LNCaP clone FGC (cell line): ENCODE data around the gene FBLIM1.

ENCODE experiments used
- DNase-seq: peaks from one replicate; pipeline ENCODE4 v3.0.0-alpha.2; 2011; ENCODE audit warnings: low read depth
- H3K4me3 ChIP-seq: 2 replicates; pipeline ENCODE4 v1.5.1; 2011; ENCODE audit warnings: mild to moderate bottlenecking, low read depth, low read length, control low read depth
- TF ChIP-seq, protein P1 (sequence below): IDR thresholded peaks from 2 replicates; pipeline ENCODE4 v1.5.1; 2012; ENCODE audit warnings: mild to moderate bottlenecking; ENCODE audit not compliant: control insufficient read depth, insufficient read depth; ENCODE audit errors: extremely low read depth

FBLIM1 gene

DNA sequence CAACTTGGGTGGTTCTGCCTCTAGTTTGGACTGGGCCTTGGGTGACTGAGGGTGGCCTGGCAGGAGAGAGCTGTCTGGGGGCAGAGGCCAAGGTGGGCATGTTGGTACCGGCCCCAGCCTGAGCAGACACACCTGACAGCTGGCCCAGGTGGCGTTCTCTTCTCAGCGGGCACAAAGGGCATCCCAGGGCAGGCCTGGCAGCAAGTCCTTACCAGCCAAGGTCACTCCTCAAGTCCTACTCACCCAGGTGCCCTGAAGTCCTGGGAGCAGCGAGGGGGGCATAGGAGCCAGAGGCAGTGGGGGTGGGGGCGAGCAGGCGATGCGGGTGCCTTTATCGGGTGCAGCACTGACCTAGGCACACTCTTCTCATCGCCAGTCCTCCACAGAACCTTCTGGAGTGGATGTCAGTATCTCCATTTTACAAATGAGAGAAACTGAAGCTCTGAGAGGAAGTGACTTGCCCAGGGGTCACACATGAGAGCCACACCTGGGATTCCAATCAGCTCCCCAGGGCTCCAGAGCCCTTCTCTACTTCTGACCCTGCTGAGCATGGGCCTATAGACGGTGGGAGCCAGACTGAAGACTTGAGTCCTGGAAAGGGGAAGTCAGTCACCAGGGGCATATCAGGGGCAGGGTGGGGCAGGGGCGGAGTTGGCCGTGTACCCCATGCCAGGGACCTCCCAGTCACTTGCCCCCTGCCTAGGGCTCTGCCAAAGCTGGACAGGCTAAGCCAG is 23.1 kb upstream of the FBLIM1 start:
- no peak for DNase-seq

DNA sequence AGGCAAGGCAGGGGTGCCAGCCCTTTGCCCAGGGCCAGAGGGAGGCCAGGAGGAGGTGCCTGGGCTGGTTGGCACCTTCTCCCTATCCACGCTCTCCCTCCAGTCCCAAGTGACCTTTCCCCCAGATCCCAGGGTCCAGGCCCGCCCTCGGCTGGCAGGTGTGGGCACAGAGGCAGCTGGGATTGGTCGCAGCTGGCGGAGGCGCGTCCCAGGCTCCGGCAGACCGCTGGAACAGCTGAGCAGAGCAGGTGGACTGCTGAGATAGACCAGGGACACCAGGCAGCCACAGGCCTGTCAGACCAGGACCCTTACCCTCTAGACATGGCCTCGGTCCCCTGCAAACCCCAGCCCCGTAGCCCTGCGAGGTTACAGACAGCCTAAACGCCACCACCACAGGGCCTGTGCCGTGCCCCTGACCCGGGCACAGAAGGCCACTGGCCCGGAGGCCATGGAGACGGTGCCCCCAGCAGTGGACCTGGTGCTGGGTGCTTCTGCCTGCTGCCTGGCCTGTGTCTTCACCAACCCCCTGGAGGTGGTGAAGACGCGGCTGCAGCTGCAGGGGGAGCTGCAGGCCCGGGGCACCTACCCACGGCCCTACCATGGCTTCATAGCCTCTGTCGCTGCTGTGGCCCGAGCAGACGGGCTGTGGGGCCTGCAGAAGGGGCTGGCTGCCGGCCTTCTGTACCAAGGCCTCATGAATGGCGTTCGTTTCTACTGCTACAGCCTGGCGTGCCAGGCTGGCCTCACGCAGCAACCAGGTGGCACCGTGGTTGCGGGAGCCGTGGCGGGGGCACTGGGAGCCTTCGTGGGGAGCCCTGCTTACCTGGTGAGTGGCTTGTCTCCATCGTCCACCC is 22.3 kb upstream of the FBLIM1 start, which contains the start of gene SLC25A34:
Gene SLC25A34, plus strand, starts transcription at position 221 of the 854 bp plus-strand sequence. Its CDS starts 228 bp downstream, at position 449.
- peak; percentile 55 for DNase-seq
- TF ChIP-seq, protein P1, sequence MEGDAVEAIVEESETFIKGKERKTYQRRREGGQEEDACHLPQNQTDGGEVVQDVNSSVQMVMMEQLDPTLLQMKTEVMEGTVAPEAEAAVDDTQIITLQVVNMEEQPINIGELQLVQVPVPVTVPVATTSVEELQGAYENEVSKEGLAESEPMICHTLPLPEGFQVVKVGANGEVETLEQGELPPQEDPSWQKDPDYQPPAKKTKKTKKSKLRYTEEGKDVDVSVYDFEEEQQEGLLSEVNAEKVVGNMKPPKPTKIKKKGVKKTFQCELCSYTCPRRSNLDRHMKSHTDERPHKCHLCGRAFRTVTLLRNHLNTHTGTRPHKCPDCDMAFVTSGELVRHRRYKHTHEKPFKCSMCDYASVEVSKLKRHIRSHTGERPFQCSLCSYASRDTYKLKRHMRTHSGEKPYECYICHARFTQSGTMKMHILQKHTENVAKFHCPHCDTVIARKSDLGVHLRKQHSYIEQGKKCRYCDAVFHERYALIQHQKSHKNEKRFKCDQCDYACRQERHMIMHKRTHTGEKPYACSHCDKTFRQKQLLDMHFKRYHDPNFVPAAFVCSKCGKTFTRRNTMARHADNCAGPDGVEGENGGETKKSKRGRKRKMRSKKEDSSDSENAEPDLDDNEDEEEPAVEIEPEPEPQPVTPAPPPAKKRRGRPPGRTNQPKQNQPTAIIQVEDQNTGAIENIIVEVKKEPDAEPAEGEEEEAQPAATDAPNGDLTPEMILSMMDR: no peak
- H3K4me3 ChIP-seq: no peak within 1 kb of the TSS

More for the DNA sequence above, 23.1 kb upstream of the FBLIM1 start:
- TF ChIP-seq, protein P1: no peak
- no peak overlapping the region for H3K4me3 ChIP-seq

DNA sequence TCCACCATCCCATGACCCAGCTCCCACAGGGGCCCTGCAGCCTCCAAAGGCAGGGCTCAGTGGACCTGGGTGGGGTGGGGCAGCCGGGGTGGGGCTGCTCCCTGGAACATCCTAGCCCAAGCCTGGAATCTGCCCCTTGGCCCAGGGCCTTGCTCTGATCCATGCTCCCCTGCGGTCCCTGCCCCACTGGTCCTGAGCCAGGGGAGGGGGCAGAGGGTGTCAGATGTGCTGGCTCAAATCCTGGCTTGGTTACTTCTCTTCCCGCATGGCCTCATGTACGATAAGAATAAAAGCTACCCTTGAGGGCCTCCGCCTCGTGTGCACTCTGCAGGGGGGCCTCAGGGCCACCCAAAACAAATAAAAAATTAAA is 21.7 kb upstream of the FBLIM1 start:
- H3K4me3 ChIP-seq: no peak overlapping the region
- TF ChIP-seq, protein P1: no peak
- no peak for DNase-seq

DNA sequence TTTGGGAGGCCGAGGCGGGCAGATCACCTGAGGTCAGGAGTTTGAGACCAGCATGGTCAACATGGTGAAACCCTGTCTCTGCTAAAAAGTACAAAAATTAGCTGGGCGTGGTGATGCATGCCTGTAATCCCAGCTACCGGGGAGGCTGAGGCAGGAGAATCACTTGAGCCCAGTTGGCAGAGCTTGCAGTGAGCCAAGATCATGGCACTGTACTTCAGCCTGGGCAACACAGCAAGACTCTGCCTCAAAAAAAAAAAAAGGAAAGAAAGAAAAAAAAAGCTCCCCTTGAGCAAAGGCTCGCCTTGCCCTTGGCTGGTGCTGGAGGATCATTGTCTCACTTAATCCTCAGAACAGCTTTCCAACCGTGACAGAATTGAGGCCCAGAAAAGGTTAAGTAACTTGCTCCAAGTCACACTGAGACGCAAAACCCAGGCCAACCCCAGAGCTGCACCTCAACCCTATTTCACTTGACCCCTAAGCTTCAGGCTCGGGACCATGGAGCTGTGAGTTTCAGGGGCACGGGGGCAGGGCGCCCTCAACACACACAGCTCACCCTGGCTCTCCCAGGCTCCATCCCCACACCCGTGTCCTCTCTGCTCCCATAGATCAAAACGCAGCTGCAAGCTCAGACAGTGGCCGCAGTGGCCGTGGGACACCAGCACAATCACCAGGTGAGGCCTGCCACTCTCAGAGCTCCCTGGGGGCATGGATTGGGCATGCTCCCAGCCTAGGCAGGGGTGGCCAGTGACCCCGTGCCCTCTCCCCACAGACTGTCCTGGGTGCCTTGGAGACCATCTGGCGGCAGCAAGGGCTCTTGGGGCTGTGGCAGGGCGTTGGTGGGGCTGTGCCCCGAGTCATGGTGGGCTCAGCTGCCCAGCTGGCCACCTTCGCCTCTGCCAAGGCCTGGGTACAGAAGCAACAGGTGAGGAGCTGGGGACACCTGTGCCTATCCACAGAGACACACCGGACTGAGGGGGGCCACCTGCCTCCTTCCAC is 21.0 kb upstream of the FBLIM1 start:
- TF ChIP-seq, protein P1: no peak
- no peak for DNase-seq
- H3K4me3 ChIP-seq: no peak overlapping the region

DNA sequence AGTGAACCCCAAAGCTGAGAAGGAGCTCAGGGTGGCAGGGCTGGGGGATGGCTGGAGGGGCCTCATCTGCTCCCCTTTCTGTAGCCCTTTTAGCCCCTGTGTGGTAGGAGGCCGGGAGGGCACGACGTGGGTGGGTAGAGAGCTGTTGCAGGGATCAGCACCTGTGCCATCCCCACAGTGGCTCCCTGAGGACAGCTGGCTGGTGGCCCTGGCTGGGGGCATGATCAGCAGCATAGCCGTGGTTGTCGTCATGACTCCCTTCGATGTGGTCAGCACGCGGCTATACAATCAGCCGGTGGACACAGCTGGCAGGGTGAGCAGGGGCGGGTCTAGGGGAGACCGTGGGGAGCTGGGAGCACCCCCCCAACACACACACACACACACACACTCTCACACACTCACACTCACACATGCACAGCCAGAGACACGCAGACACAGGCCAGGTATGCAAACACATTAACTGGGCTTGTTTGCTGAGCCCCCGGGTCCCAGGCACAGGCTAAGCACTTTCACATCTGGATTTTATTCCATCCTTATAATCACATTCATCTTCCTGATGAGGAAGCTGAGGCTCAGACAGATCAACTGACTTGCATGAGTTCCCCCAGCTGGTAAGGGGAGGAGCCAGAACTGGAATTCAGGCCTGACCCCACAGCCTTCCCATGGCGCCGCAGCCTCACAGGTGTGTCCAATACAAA is 20.0 kb upstream of the FBLIM1 start:
- TF ChIP-seq, protein P1: no peak
- no peak overlapping the region for H3K4me3 ChIP-seq
- no peak for DNase-seq

DNA sequence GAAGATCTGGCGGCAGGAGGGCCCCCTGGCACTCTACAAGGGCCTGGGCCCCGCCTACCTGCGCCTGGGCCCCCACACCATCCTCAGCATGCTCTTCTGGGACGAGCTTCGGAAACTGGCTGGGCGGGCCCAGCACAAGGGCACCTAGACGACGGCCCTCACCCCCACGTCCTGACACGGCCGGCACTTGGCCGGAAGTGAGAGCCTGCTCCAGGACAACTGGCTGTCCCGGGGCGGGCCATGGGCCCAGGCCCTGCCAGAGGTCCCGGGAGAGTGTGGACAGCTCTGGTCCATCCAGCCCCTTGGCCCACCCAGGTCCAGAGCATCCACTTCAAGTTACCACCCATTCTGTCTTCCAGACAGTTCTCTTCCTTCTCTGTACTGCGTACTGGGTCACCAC is 19.3 kb upstream of the FBLIM1 start:
- DNase-seq: no peak
- TF ChIP-seq, protein P1: no peak
- H3K4me3 ChIP-seq: no peak overlapping the region
